Large intestine (tissue), 3 donors: ENCODE data around the gene U2AF2. TPM values are rescaled to one million over a fixed set of nuclear protein-coding genes. Genes with fewer than 3 reads are reported as not detected.

ENCODE experiments used
- DNase-seq, 2 donors: peaks; one replicate each; pipeline versions ENCODE4 v3.0.0 to v3.0.0-alpha.2; 2013
- H3K27ac ChIP-seq: one replicate; pipeline ENCODE4 v1.5.1; 2013; ENCODE audit warnings: low read length
- H3K27me3 ChIP-seq: 2 replicates; pipeline ENCODE4 v1.6.1; 2013; ENCODE audit warnings: low read length; ENCODE audit not compliant: control insufficient read depth, insufficient read depth
- H3K36me3 ChIP-seq: 2 replicates; pipeline ENCODE4 v1.6.1; 2013; ENCODE audit warnings: low read length; ENCODE audit not compliant: control insufficient read depth, insufficient read depth
- H3K4me1 ChIP-seq: one replicate; pipeline ENCODE4 v1.6.1; 2013; ENCODE audit warnings: low read length; ENCODE audit not compliant: control insufficient read depth, insufficient read depth
- H3K4me3 ChIP-seq: one replicate; pipeline ENCODE4 v1.5.1; 2013; ENCODE audit warnings: low read length
- H3K9me3 ChIP-seq: one replicate; pipeline ENCODE4 v1.6.1; 2013; ENCODE audit warnings: mild to moderate bottlenecking, low read depth, low read length, moderate library complexity; ENCODE audit not compliant: control insufficient read depth
- WGBS: methylation state at CpG from one replicate; pipeline ENCODE4 v1.1.5; 2013; ENCODE audit warnings: low lambda C conversion rate; ENCODE audit not compliant: insufficient coverage; 5-methylcytosine and 5-hydroxymethylcytosine counted together
- polyA plus RNA-seq: library from polyadenylated mRNA; unstranded; fragments of 120-200 nt; gene quantifications from one replicate; pipeline ENCODE4 v1.2.1, GENCODE V29; 2013

U2AF2 gene
- polyA plus RNA-seq, 1 donor, result 167 TPM

GRCh38 chr19:55635334-55635717, 19.5 kb upstream of the U2AF2 start:
- Histone ChIP-seq H3K4me3 (peak overlapping the region; percentile 99), H3K9me3 (peaks cover 5% of the 10 kb centered on the region), H3K4me1 (peaks cover 15% of the 10 kb centered on the region), H3K27me3 (no peaks in the 10 kb centered on the region), H3K36me3 (peaks cover 4% of the 10 kb centered on the region), H3K27ac (peak overlapping the region; percentile 94)
- peak in 1 of 2 donors; percentile 28 for DNase-seq
- WGBS, result 0% methylated on average over 3 of the region's 9 CpGs

- Histone ChIP-seq H3K27ac (no peak overlapping the region), H3K9me3 (peaks cover 5% of the 10 kb centered on the region), H3K27me3 (no peaks in the 10 kb centered on the region), H3K36me3 (peaks cover 4% of the 10 kb centered on the region), H3K4me1 (peaks cover 17% of the 10 kb centered on the region), H3K4me3 (peak overlapping the region; percentile 99)
- no CpG with 5 or more reads among the region's 7 CpGs for WGBS
- DNase-seq, result no peak
Observed at GRCh38 chr19:55635856-55636440, 18.9 kb upstream of the U2AF2 start.

- no peak for DNase-seq
Observed at GRCh38 chr19:55636723-55637122, 18.1 kb upstream of the U2AF2 start.

GRCh38 chr19:55637534-55637933, 17.3 kb upstream of the U2AF2 start:
- Histone ChIP-seq H3K9me3 (peaks cover 5% of the 10 kb centered on the region), H3K4me3 (no peak overlapping the region), H3K36me3 (peaks cover 4% of the 10 kb centered on the region), H3K27ac (no peak overlapping the region), H3K27me3 (no peaks in the 10 kb centered on the region), H3K4me1 (peaks cover 22% of the 10 kb centered on the region)
- no CpG with 5 or more reads among the region's 11 CpGs for WGBS
- DNase-seq, result no peak

More at GRCh38 chr19:55636723-55637122, 18.1 kb upstream of the U2AF2 start:
- Histone ChIP-seq H3K9me3 (peaks cover 5% of the 10 kb centered on the region), H3K27me3 (no peaks in the 10 kb centered on the region), H3K4me1 (peaks cover 17% of the 10 kb centered on the region), H3K36me3 (peaks cover 4% of the 10 kb centered on the region), H3K27ac (no peak overlapping the region), H3K4me3 (no peak overlapping the region)
- no CpG with 5 or more reads among the region's 4 CpGs for WGBS

GRCh38 chr19:55638864-55639359, 15.9 kb upstream of the U2AF2 start:
- peaks cover 4% of the 10 kb centered on the region for H3K36me3 ChIP-seq
- H3K4me1 ChIP-seq, result peaks cover 28% of the 10 kb centered on the region
- DNase-seq, result peak in 1 of 2 donors; percentile 22
- no peak overlapping the region for H3K27ac ChIP-seq
- H3K27me3 ChIP-seq, result no peaks in the 10 kb centered on the region
- WGBS, result no CpG with 5 or more reads among the region's 6 CpGs
- peaks cover 5% of the 10 kb centered on the region for H3K9me3 ChIP-seq
- H3K4me3 ChIP-seq, result no peak overlapping the region

- DNase-seq, result peak; percentile 74 to 81
- no peaks in the 10 kb centered on the region for H3K27me3 ChIP-seq
- H3K4me1 ChIP-seq, result peaks cover 32% of the 10 kb centered on the region
- peaks cover 11% of the 10 kb centered on the region for H3K36me3 ChIP-seq
- WGBS, result no CpG with 5 or more reads among the region's 38 CpGs
- peak overlapping the region; percentile 77 for H3K27ac ChIP-seq
- peak overlapping the region; percentile 78 for H3K4me3 ChIP-seq
- H3K9me3 ChIP-seq, result peaks cover 5% of the 10 kb centered on the region
Observed at GRCh38 chr19:55640043-55640576, 14.7 kb upstream of the U2AF2 start.

GRCh38 chr19:55640577-55641425, 14.0 kb upstream of the U2AF2 start, which contains the start of gene ZNF580:
TSS of gene ZNF580 (plus strand) at chr19:55641002. CDS start at chr19:55642509, 1,507 bp downstream.
- DNase-seq, result peak; percentile 45 to 78
- peaks cover 5% of the 10 kb centered on the region for H3K9me3 ChIP-seq
- no peaks in the 10 kb centered on the region for H3K27me3 ChIP-seq
- H3K27ac ChIP-seq, result peak within 1 kb of the TSS; percentile 77
- peaks cover 27% of the 10 kb centered on the region for H3K4me1 ChIP-seq
- peaks cover 16% of the 10 kb centered on the region for H3K36me3 ChIP-seq
- WGBS, result no CpG with 5 or more reads among the region's 89 CpGs
- H3K4me3 ChIP-seq, result peak within 1 kb of the TSS; percentile 78

- H3K4me3 ChIP-seq, result peak overlapping the region; percentile 78
- H3K9me3 ChIP-seq, result peaks cover 5% of the 10 kb centered on the region
- DNase-seq, result peak in 1 of 2 donors; percentile 46
- WGBS, result 3% methylated on average over 3 of the region's 25 CpGs
- peak overlapping the region; percentile 62 for H3K27ac ChIP-seq
- no peaks in the 10 kb centered on the region for H3K27me3 ChIP-seq
- peaks cover 21% of the 10 kb centered on the region for H3K4me1 ChIP-seq
- H3K36me3 ChIP-seq, result peaks cover 16% of the 10 kb centered on the region
Observed at GRCh38 chr19:55641426-55642152, 13.2 kb upstream of the U2AF2 start.

- WGBS, result no CpG with 5 or more reads among the region's 65 CpGs
- DNase-seq, result peak in 1 of 2 donors; percentile 55
- H3K27me3 ChIP-seq, result no peaks in the 10 kb centered on the region
- peak overlapping the region; percentile 78 for H3K4me3 ChIP-seq
- H3K36me3 ChIP-seq, result peaks cover 16% of the 10 kb centered on the region
- peaks cover 5% of the 10 kb centered on the region for H3K9me3 ChIP-seq
- peaks cover 21% of the 10 kb centered on the region for H3K4me1 ChIP-seq
- no peak overlapping the region for H3K27ac ChIP-seq
Observed at GRCh38 chr19:55642153-55643002, 12.5 kb upstream of the U2AF2 start.
